Measurements from ENCODE around the gene DPH3. TPM values are rescaled to one million over a fixed set of nuclear protein-coding genes. Genes with fewer than 3 reads are reported as not detected.

Gene DPH3
- total and polyA plus RNA-seq, 10 of the 15 experiments (the other 5 are each of a cell fraction or from before 2014, with no cell fraction given): 10.8 to 71.8 (median 23.4) TPM

GRCh38 chr3:16264708-16265454, at the start of gene DPH3, which contains the start of gene OXNAD1 (continued):
- peak; percentile 52; the same call in 1 of the 2 replicates for TF ChIP-seq SREBF2 (IDR thresholded peaks at IDR 0.05; ENCODE audit: low read length)
- no peak; a peak in 3 of 4 replicates for TF ChIP-seq IKZF2 (IDR thresholded peaks at IDR 0.05)
- TF ChIP-seq BMI1 (IDR thresholded peaks at IDR 0.05; ENCODE audit: borderline replicate concordance): peak; percentile 90; the same call in 1 of the 2 replicates
- TF ChIP-seq DPF2 (IDR thresholded peaks at IDR 0.05): 0 out of 2 replicates have a peak, but pooled peaks have one; percentile 13
- no peak for TF ChIP-seq CEBPB (IDR thresholded peaks at IDR 0.05; ENCODE audit: borderline replicate concordance in 1 of 2, low read depth in 2 of 2, low read length in 2 of 2)
- peak; percentile 58; the same call in 1 of the 2 replicates for TF ChIP-seq ASH2L (IDR thresholded peaks at IDR 0.05; ENCODE audit: borderline replicate concordance, low read depth)
- TF ChIP-seq TARDBP (IDR thresholded peaks at IDR 0.05; ENCODE audit: borderline replicate concordance): peak; percentile 62; the same call in 1 of the 2 replicates
- TF ChIP-seq RCOR1 (conservative IDR thresholded peaks at IDR 0.05; ENCODE audit: low read depth, low read length): no peak
- 0 out of 2 replicates have a peak, but pooled peaks have one; percentile 26 for TF ChIP-seq BCL11A (IDR thresholded peaks at IDR 0.05; ENCODE audit: low read depth, low read length)
- peak; percentile 99 for TF ChIP-seq NBN (IDR thresholded peaks at IDR 0.05)
- no peak for TF ChIP-seq ZNF592 (IDR thresholded peaks at IDR 0.05)
- TF ChIP-seq ZBTB33 (IDR thresholded peaks at IDR 0.05): no peak
- peak; percentile 54 for TF ChIP-seq NRF1 (conservative IDR thresholded peaks at IDR 0.05; ENCODE audit: low read depth, low read length)
- no peak; the same call in 1 of the 2 replicates for TF ChIP-seq NFIC (IDR thresholded peaks at IDR 0.05; ENCODE audit: low read depth, low read length)
- 0 out of 2 replicates have a peak, but pooled peaks have one; percentile 4 for TF ChIP-seq ESRRA (IDR thresholded peaks at IDR 0.05; ENCODE audit: low read length)
- TF ChIP-seq TAF1 (IDR thresholded peaks at IDR 0.05; ENCODE audit: borderline replicate concordance, low read depth, low read length): peak; percentile 51; the same call in 1 of the 2 replicates
- TF ChIP-seq CBX3 (IDR thresholded peaks at IDR 0.05; ENCODE audit: borderline replicate concordance, low read depth): no peak
- peak; percentile 76 for TF ChIP-seq SIX5 (IDR thresholded peaks at IDR 0.05; ENCODE audit: low read depth, low read length, severe bottlenecking)
- TF ChIP-seq HCFC1 (IDR thresholded peaks at IDR 0.05; ENCODE audit: low read length): peak; percentile 91
- TF ChIP-seq STAT1 (conservative IDR thresholded peaks at IDR 0.05): 0 out of 2 replicates have a peak, but pooled peaks have one; percentile 51
- peak; percentile 90 for TF ChIP-seq FOXK2 (IDR thresholded peaks at IDR 0.05)
- no peak for TF ChIP-seq IRF5 (IDR thresholded peaks at IDR 0.05; ENCODE audit: borderline replicate concordance)
- no peak for TF ChIP-seq RAD51 (IDR thresholded peaks at IDR 0.05)

All from GM12878 (cell line).